Epithelial cell of esophagus (primary cell): ENCODE data around the gene ASXL1.
"Not testable (repeated sequence)": the region's sequence is repeated elsewhere in the genome, so short reads cannot be mapped to it uniquely, and the experiment has no call there.

Experiments used
- DNase-seq: peaks from one replicate; pipeline ENCODE4 v3.0.0; 2010; ENCODE audit warnings: low read depth
- H3K4me3 ChIP-seq: 2 replicates; pipeline ENCODE4 v1.5.1; 2011; ENCODE audit warnings: mild to moderate bottlenecking, low read length, control low read depth
- CTCF ChIP-seq: IDR thresholded peaks from 2 replicates; pipeline ENCODE4 v1.5.1; 2011; ENCODE audit warnings: low read depth, mild to moderate bottlenecking, low read length, control low read depth, inconsistent platforms; ENCODE audit not compliant: insufficient read depth; ENCODE audit errors: missing control alignments

ASXL1 gene

GRCh38 chr20:32464401-32465091, 106.4 kb downstream of the ASXL1 start:
- no peak overlapping the region for H3K4me3 ChIP-seq
- TF ChIP-seq CTCF, result no peak
- DNase-seq, result no peak

- no peak overlapping the region for H3K4me3 ChIP-seq
- no peak for TF ChIP-seq CTCF
- DNase-seq, result peak; percentile 62
Measured at GRCh38 chr20:32465092-32465900, 107.2 kb downstream of the ASXL1 start.

GRCh38 chr20:32465901-32466675, 108.0 kb downstream of the ASXL1 start:
- H3K4me3 ChIP-seq, DNase-seq: not testable (repeated sequence)

- no peak for DNase-seq
- no peak for TF ChIP-seq CTCF
Measured at GRCh38 chr20:32466739-32467505, 108.8 kb downstream of the ASXL1 start.

GRCh38 chr20:32467506-32468312, 109.6 kb downstream of the ASXL1 start:
- H3K4me3 ChIP-seq, result no peak overlapping the region
- no peak for DNase-seq
- no peak for TF ChIP-seq CTCF

More at GRCh38 chr20:32466739-32467505, 108.8 kb downstream of the ASXL1 start:
- no peak overlapping the region for H3K4me3 ChIP-seq

GRCh38 chr20:32468313-32468640, 110.1 kb downstream of the ASXL1 start:
- H3K4me3 ChIP-seq, result no peak overlapping the region
- DNase-seq, result no peak
- no peak for TF ChIP-seq CTCF
